ENCODE measurements around the gene TMLHE.

Gene TMLHE

GRCh38 chrX:155441097-155441496 is 171.7 kb downstream of the TMLHE start:
- no peak overlapping the region for H3K4me3 ChIP-seq (ENCODE audit: low read depth, low read length)
- TF ChIP-seq CTCF (IDR thresholded peaks at IDR 0.05; ENCODE audit: low read depth, low read length) = no peak
